ENCODE results near the gene LYRM2.

- TF ChIP-seq YY1 (IDR thresholded peaks at IDR 0.05; ENCODE audit: insufficient read depth, insufficient read length) (no peak), SUZ12 (IDR thresholded peaks at IDR 0.05; ENCODE audit: extremely low read depth, insufficient read depth, insufficient read length) (no peak), ZNF274 (IDR thresholded peaks at IDR 0.05; ENCODE audit: low read depth, low read length) (no peak)
Observed at GRCh38 chr6:89669002-89669401, 30.5 kb upstream of the LYRM2 start.
